Caki2 (cell line): ENCODE results near the gene MRM2. TPM values are rescaled to one million over a fixed set of nuclear protein-coding genes. Genes with fewer than 3 reads are reported as not detected.

Experiments
- total RNA-seq: library from RNA; depleted of rRNA; stranded (reverse); fragments of >200 nt; shearing (Covaris generic); gene quantifications from 2 replicates; pipeline ENCODE4 v1.2.3, GENCODE V29; 2014; ENCODE audit warnings: low replicate concordance; rRNA removed

The MRM2 gene
- total RNA-seq, 1 experiment from 2014 or later: 54.2 TPM

Other genes with a start within 250 kb of the MRM2 start
- 39.4 and 123 TPM in 2 replicates for gene MAD1L1, start 9.3 kb downstream of the MRM2 start, total RNA-seq
- gene NUDT1, start within 50 bp of the MRM2 start, total RNA-seq: 64.7 and 89.7 TPM in 2 replicates
- 73.3 and 98.9 TPM in 2 replicates for gene SNX8, start 72.2 kb upstream of the MRM2 start, total RNA-seq
- 202 and 205 TPM in 2 replicates for gene EIF3B, start 112.6 kb upstream of the MRM2 start, total RNA-seq
- gene CHST12, start 161.4 kb upstream of the MRM2 start, total RNA-seq: 5.1 and 12.7 TPM in 2 replicates
- not detected in 2 replicates for gene GRIFIN, start 234.2 kb upstream of the MRM2 start, total RNA-seq